Vagina (tissue), 2 donors: Measurements from ENCODE around the gene TCF4. TPM values are rescaled to one million over a fixed set of nuclear protein-coding genes. Genes with fewer than 3 reads are reported as not detected.

Experiments used
- DNase-seq, 2 donors: peaks; one replicate each; pipeline ENCODE4 v3.0.0-alpha.2; 2017; ENCODE audit errors: extremely low spot score in 2 of 2
- H3K27ac ChIP-seq: fragments of 200-600 bp; sonication (generic); one replicate; pipeline ENCODE4 v1.5.1; 2019
- H3K27me3 ChIP-seq: fragments of 200-600 bp; sonication (generic); one replicate; pipeline ENCODE4 v1.5.1; 2019
- H3K36me3 ChIP-seq, 2 donors: fragments of 200-600 bp; sonication (generic); one replicate each; pipeline ENCODE4 v1.5.1; 2017 to 2019
- H3K4me1 ChIP-seq: fragments of 200-600 bp; sonication (generic); one replicate; pipeline ENCODE4 v1.5.1; 2019
- H3K4me3 ChIP-seq, 2 donors: fragments of 200-600 bp; sonication (generic); 1 replicate in 1 of 2; 2 replicates in 1 of 2; pipeline ENCODE4 v1.5.1; 2016 to 2019
- H3K9me3 ChIP-seq: fragments of 200-600 bp; sonication (generic); one replicate; pipeline ENCODE4 v1.5.1; 2019
- POLR2A ChIP-seq, 2 donors: fragments of 450-650 bp; IDR thresholded peaks; one replicate each; pipeline ENCODE4 v1.6.1; 2017; ENCODE audit warnings: antibody characterized with exemption in 2 of 2, mild to moderate bottlenecking in 2 of 2, moderate library complexity in 2 of 2
- POLR2AphosphoS5 ChIP-seq, 2 donors: sonication (generic); formaldehyde crosslinking; IDR thresholded peaks; one replicate each; pipeline ENCODE4 v1.9.0; 2017; ENCODE audit warnings: antibody characterized with exemption in 2 of 2, mild to moderate bottlenecking in 2 of 2, low read depth in 1 of 2; ENCODE audit not compliant: insufficient read depth in 1 of 2
- intact Hi-C: fragments of 100-400 bp; cut with DNase I; formaldehyde crosslinking; loops from one replicate; pipeline ENCODE4 v1.15.1; 2023
- total RNA-seq: library from RNA; depleted of rRNA; stranded (reverse); fragments of >200 nt; gene quantifications from one replicate; pipeline ENCODE4 v1.2.3, GENCODE V29; 2016
- TF ChIP-seq, protein P1 (sequence below), 3 experiments: fragments of 450-650 bp in 2 of 3; fragments of 200-600 bp in 1 of 3; sonication (generic) in 1 of 3; IDR thresholded peaks; one replicate each; pipeline ENCODE4 v1.5.1; 2017 to 2019; ENCODE audit warnings: antibody characterized with exemption in 3 of 3, mild to moderate bottlenecking in 2 of 3, moderate library complexity in 2 of 3

The TCF4 gene
- total RNA-seq: 105 TPM

DNA sequence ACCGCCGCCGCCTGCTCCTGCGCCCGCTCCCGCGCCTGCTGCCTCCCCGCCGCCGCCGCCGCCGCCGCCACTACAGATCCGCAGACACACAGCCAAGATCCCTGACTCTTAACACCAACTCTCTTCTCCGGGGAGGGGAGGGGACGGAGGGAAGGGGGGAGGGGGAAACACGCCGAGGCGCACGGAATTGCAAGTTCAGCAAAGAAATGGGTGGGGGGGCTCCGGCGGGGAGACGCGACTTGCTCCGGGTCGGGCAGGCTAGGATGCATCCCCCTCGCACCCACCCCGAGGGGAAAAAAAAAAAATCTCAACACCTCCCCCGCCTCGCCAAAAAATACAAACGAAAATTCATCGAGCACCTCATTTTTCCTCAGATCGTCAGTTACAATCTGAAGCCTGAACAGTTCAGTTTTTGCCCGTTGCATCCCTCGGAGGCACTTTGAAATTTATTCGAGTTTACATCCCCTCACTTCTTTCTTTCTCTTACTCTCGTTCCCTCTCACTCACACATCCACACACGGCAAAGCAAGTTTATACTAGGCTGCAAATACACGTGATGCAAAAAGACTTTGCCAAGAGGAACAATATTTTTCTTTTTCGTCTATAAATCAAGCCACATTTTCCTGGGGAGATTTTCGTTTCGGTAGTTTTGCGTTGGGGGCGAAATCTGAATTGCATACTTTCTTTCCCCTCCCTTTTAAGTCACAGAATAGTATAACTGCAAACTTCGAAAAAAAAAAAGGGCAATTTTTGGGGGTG is at the start of gene TCF4:
Gene TCF4, minus strand, starts transcription at position 82 of the 759 bp plus-strand sequence. CDS start 1,076 bp downstream, outside the sequence.
- H3K27ac ChIP-seq: peak within 1 kb of the TSS; percentile 97
- no peaks in the 10 kb centered on the region for H3K9me3 ChIP-seq
- H3K4me1 ChIP-seq: peaks cover 38% of the 10 kb centered on the region
- intact Hi-C loops: loop anchor here (5.0 to 10.0 kb wide), 2 partner anchors 266 to 343 kb away; no protein-coding TSS in a partner anchor
- TF ChIP-seq POLR2A (IDR thresholded peaks at IDR 0.05) (no peak), POLR2AphosphoS5 (IDR thresholded peaks at IDR 0.05; ENCODE audit: insufficient read depth in 1 of 2, low read depth in 1 of 2) (no peak)
- TF ChIP-seq, protein P1, sequence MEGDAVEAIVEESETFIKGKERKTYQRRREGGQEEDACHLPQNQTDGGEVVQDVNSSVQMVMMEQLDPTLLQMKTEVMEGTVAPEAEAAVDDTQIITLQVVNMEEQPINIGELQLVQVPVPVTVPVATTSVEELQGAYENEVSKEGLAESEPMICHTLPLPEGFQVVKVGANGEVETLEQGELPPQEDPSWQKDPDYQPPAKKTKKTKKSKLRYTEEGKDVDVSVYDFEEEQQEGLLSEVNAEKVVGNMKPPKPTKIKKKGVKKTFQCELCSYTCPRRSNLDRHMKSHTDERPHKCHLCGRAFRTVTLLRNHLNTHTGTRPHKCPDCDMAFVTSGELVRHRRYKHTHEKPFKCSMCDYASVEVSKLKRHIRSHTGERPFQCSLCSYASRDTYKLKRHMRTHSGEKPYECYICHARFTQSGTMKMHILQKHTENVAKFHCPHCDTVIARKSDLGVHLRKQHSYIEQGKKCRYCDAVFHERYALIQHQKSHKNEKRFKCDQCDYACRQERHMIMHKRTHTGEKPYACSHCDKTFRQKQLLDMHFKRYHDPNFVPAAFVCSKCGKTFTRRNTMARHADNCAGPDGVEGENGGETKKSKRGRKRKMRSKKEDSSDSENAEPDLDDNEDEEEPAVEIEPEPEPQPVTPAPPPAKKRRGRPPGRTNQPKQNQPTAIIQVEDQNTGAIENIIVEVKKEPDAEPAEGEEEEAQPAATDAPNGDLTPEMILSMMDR (IDR thresholded peaks at IDR 0.05): no peak
- H3K4me3 ChIP-seq: peak within 1 kb of the TSS; percentile 72 to 77
- DNase-seq: no peak
- H3K36me3 ChIP-seq: no peaks in the 10 kb centered on the region
- H3K27me3 ChIP-seq: no peaks in the 10 kb centered on the region

DNA sequence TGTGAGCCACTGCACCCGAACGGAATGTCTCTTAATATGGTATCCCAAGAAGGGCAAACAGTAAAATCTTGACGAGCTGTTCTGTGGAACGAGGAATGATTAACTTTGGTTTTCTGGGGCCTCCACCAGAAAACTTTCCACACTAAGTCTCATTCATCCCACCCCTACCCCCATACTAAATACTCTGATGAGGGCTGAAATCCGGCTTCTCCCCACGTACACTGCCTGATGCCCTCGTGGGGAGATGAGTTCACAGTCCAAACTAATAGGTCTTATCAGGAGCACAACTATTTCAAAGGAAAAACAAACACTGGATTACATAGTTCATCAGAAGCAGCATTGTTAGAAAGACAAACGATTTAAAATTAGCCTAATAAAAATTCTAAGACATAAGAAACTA is 49.2 kb upstream of the TCF4 start:
- intact Hi-C loops: no loop called here

DNA sequence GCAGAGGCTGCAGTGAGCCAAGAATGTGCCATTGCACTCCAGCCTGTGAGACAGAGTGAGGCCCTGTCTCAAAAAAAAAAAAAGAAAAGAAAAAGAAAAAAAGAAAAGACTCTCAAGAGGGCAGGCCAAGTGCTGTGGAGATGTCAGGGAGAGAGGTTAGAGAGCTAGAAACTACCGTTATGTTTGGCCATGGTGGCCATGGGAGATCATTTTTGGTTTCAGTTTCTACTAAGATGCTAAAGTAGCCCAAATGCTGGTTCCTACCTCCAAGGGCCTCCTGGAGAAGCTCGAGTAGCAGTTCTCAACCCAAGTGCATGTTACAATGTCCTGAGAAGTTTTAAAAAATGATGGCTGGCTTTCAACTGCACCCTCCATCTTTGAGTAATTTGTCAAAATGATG is 47.4 kb upstream of the TCF4 start:
- H3K4me1 ChIP-seq: peaks cover 5% of the 10 kb centered on the region
- no peaks in the 10 kb centered on the region for H3K36me3 ChIP-seq
- no peak overlapping the region for H3K27ac ChIP-seq
- no peak overlapping the region for H3K4me3 ChIP-seq
- no peak for DNase-seq
- intact Hi-C loops: no loop called here
- no peaks in the 10 kb centered on the region for H3K9me3 ChIP-seq
- TF ChIP-seq POLR2AphosphoS5 (IDR thresholded peaks at IDR 0.05; ENCODE audit: insufficient read depth in 1 of 2, low read depth in 1 of 2): no peak
- no peak for TF ChIP-seq POLR2A (IDR thresholded peaks at IDR 0.05)
- TF ChIP-seq, protein P1 (IDR thresholded peaks at IDR 0.05): no peak
- H3K27me3 ChIP-seq: no peaks in the 10 kb centered on the region

More for the DNA sequence above, 49.2 kb upstream of the TCF4 start:
- DNase-seq: no peak
- TF ChIP-seq, protein P1 (IDR thresholded peaks at IDR 0.05): no peak
- TF ChIP-seq POLR2A (IDR thresholded peaks at IDR 0.05) (no peak), POLR2AphosphoS5 (IDR thresholded peaks at IDR 0.05; ENCODE audit: insufficient read depth in 1 of 2, low read depth in 1 of 2) (no peak)
- H3K27me3 ChIP-seq: no peaks in the 10 kb centered on the region
- H3K27ac ChIP-seq: no peak overlapping the region
- peaks cover 4% of the 10 kb centered on the region for H3K9me3 ChIP-seq
- H3K4me1 ChIP-seq: peaks cover 5% of the 10 kb centered on the region
- no peak overlapping the region for H3K4me3 ChIP-seq
- H3K36me3 ChIP-seq: no peaks in the 10 kb centered on the region

DNA sequence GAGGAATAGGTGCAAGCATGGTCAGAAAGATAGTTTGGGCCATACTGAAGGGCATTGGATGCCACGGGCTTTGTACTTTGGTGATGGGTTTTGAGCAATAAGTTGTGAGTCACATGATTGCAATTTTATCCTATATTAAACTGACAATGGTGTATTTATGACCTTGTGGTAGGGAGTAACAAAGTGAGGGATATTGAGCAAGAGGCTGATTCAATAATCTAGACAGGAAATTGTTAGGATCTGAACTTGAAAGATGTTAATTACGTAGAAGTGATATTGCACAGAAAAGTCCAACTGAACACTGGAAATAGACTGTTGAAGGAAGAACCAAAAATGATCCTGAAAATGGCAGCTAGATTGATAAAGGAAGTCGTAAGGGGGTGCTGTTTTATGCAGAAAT is 46.6 kb upstream of the TCF4 start:
- intact Hi-C loops: no loop called here
- Histone ChIP-seq H3K36me3 (no peaks in the 10 kb centered on the region), H3K27me3 (no peaks in the 10 kb centered on the region), H3K9me3 (no peaks in the 10 kb centered on the region), H3K4me3 (no peak overlapping the region), H3K4me1 (peaks cover 8% of the 10 kb centered on the region), H3K27ac (no peak overlapping the region)
- no peak for DNase-seq
- TF ChIP-seq, protein P1 (IDR thresholded peaks at IDR 0.05): no peak
- peak in 1 of 2 donors; percentile 65 for TF ChIP-seq POLR2AphosphoS5 (IDR thresholded peaks at IDR 0.05; ENCODE audit: insufficient read depth in 1 of 2, low read depth in 1 of 2)
- TF ChIP-seq POLR2A (IDR thresholded peaks at IDR 0.05): no peak

DNA sequence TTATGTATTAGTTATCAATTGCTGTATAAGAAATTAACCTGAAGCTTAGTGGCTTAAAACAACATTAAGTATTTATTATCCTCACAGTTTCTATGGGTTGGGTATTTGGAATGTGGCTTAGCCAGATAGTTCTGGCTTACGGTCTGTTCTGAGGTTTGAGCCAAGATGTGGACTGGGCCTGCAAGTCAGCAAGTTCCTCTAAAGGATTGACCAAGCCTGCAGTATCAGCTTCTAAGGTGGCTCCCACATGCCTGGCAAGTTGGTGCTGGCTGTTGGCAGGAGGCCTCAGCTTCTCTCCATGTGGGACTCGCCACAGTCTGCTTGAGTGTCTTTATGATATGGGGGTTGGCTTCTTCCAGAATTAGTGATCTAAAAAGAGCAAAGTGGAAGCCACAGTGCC is 45.0 kb upstream of the TCF4 start:
- DNase-seq: no peak
- Histone ChIP-seq H3K9me3 (no peaks in the 10 kb centered on the region), H3K36me3 (no peaks in the 10 kb centered on the region), H3K4me3 (no peak overlapping the region), H3K27me3 (no peaks in the 10 kb centered on the region), H3K27ac (no peak overlapping the region), H3K4me1 (peaks cover 9% of the 10 kb centered on the region)
- no peak for TF ChIP-seq POLR2A (IDR thresholded peaks at IDR 0.05)
- TF ChIP-seq POLR2AphosphoS5 (IDR thresholded peaks at IDR 0.05; ENCODE audit: insufficient read depth in 1 of 2, low read depth in 1 of 2): no peak
- TF ChIP-seq, protein P1 (IDR thresholded peaks at IDR 0.05): no peak
- intact Hi-C loops: no loop called here
